ENCODE data around the gene LRCH4.
"Not testable (repeated sequence)": the region's sequence is repeated elsewhere in the genome, so short reads cannot be mapped to it uniquely, and the experiment has no call there.

Gene LRCH4

GRCh38 chr7:100567751-100568175 lies 18.2 kb downstream of the LRCH4 start:
- no peak for DNase-seq (ENCODE audit: low read depth, low spot score)

GRCh38 chr7:100567031-100567730 lies 18.7 kb downstream of the LRCH4 start:
- DNase-seq (ENCODE audit: low read depth, low spot score): no peak

- no peak for DNase-seq (ENCODE audit: low read depth, low spot score)
These were observed 19.9 kb downstream of the LRCH4 start for GRCh38 chr7:100566018-100566531.

DNA sequence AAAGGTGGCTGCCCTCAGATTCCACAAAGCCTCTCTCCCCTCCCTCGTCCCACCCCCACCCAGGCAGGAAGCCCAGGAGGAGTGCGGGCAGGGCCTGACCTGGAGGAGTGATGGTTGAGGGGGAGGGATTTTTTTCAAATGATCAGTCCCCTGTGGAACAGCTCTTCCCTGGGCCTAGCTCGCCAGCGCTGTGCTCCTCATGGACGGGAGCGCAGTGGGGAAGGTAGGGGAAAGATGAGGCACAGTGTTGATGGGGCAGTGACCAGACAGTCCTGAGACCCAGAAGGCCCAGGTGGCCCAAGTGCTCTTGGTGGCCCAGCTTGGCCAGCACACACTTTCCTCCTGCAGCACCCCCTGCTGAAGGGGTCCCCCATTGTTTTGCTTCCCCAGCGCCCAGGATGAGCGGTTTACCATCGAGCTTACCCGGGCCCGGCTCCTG lies 20.8 kb downstream of the LRCH4 start:
- no peak for DNase-seq (ENCODE audit: low read depth, low spot score)

GRCh38 chr7:100564405-100564804 lies 21.5 kb downstream of the LRCH4 start:
- DNase-seq (ENCODE audit: low read depth, low spot score): not testable (repeated sequence)

GRCh38 chr7:100563809-100564400 lies 22.0 kb downstream of the LRCH4 start:
- DNase-seq (ENCODE audit: low read depth, low spot score): peak; percentile 71

- DNase-seq (ENCODE audit: low read depth, low spot score): no peak
These were observed 22.8 kb downstream of the LRCH4 start for GRCh38 chr7:100563100-100563564.

- DNase-seq (ENCODE audit: low read depth, low spot score): no peak
These were observed 23.5 kb downstream of the LRCH4 start for GRCh38 chr7:100562195-100563099.

- DNase-seq (ENCODE audit: low read depth, low spot score): no peak
These were observed 24.3 kb downstream of the LRCH4 start for GRCh38 chr7:100561491-100562194.

GRCh38 chr7:100559127-100559526 lies 26.8 kb downstream of the LRCH4 start:
- DNase-seq (ENCODE audit: low read depth, low spot score): no peak

- DNase-seq (ENCODE audit: low read depth, low spot score): no peak
These were observed 29.4 kb downstream of the LRCH4 start for GRCh38 chr7:100556541-100556940.

GRCh38 chr7:100555701-100556100 lies 30.2 kb downstream of the LRCH4 start:
- no peak for DNase-seq (ENCODE audit: low read depth, low spot score)

- DNase-seq (ENCODE audit: low read depth, low spot score): no peak
These were observed 32.9 kb downstream of the LRCH4 start for GRCh38 chr7:100553032-100553431.

- no peak for DNase-seq (ENCODE audit: low read depth, low spot score)
These were observed 33.4 kb downstream of the LRCH4 start for GRCh38 chr7:100552532-100552931.

GRCh38 chr7:100548446-100548845 lies 37.5 kb downstream of the LRCH4 start:
- not testable (repeated sequence) for DNase-seq (ENCODE audit: low read depth, low spot score)

- no peak for DNase-seq (ENCODE audit: low read depth, low spot score)
These were observed 38.1 kb downstream of the LRCH4 start for GRCh38 chr7:100547872-100548271.

DNA sequence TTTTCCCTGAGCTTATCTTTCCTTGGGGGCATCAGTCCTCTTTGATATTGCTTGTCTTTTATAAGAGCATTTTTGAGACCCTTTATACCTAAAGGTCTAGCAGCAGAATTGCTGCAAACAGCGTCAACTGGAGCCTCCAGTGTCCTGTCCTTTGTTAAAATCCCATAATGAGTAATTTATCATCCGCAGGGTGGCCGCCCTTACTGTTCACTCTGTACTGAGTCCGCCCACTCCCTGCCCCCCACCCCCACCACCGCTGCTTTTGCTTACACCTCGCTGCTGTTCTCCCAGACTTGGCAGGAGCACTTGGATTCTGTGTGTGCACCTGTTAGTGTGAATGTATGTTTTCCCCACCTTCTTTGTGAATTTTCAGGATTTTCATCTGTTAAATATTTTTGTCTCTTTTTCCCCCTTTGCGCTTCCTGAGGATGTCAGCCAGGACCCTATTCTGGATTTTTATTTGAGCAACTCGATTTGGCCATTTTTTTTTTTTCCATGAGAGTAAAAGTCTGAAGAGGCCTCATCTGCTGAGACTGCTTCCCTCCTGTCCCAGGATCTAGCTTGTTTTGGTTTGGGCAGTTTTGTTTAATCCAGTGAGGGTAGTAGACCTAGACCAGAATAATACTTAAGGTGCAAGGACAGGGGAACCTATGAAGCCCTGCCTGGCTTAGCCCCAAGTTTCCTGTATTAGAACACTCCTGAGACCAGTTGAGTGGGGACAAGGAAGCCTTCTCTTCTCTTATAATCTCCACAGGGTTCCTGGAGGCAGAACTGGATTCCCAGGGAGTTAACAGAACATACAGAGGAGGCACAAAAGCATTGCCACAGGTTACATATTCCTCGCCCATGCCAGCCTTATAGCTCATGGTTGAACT lies 38.8 kb downstream of the LRCH4 start:
- DNase-seq (ENCODE audit: low read depth, low spot score): no peak

DNA sequence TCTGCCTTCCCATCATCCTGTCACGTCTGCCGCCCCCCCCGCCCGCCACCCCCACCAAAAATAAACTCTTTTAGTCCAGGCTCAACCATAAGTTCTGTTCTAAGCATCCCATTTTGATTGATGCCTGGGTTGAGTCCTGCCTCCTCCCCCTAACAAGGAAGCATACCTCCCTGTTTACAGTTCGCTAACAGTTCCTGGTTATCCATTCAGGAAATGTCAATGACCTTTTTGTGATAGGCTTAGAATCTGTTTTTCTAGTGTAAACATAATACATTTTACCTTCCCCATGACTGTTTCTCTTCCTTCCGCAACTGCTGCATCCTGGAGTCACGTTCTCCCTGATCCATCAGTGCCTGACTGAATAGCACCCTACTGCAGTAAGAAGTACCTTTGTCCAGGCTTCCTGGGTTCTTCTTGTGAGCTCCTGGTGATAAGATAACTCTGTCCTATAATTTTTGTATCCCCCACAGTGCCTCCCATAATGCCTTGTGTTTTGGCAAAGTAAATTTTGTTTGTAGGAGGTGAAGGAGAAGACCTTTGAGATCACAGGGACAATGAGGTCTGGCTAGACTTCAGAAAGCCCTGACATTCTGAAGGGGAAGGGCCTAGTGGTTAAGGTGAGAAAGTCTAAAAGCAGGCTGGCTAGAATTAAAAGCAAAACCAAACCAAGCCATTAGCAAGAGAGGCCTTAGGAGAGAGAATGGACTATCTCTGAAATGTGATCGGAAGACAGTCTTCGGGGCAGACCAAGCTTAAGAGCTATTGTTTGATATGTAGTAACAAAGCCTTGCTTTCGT lies 39.6 kb downstream of the LRCH4 start:
- no peak for DNase-seq (ENCODE audit: low read depth, low spot score)

DNA sequence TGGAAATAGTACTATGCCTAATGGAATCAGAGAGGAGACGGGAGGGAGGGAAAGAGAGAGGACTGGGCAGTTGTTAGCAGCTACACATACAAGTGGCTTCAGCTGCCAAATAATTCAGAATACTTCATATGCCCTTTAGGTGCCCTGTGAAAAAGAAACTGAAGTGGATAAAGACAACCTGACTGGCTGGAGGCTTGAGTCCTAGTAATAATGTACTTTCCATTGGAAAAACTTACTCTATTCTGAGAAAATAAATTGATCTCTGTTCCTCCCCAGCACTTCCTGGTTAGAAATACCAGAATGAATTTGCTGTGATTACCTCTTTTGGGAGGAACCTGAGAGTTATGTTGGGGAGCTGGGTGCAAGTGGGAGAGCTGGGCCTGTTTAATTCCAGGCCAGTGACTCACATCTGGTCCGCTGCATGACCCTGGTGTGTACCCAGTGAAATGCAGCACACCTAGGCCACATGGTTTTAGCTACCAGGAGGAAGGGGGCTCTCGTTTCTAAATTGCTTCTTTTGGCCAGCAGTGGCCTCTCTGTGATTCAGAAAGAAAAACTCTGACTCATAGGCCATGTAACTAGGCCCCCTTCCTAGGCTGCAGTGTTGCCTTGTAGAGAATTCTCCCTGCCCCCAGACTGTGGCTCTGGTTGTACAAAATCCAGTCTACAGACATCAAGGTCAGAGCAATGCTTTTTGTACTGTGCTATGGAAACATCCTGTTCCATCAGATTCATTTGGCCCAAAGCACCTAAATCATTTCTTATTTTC lies 40.4 kb downstream of the LRCH4 start:
- DNase-seq (ENCODE audit: low read depth, low spot score): peak; percentile 17
